HCT116 (cell line): ENCODE measurements around the gene MAL. TPM values are rescaled to one million over a fixed set of nuclear protein-coding genes. Genes with fewer than 3 reads are reported as not detected.

ENCODE experiments used
- ATAC-seq: fragments of 200-7000 bp; cut with Tn5 transposase; 2 replicates; pipeline ENCODE4 v1.9.1; 2020; ENCODE audit warnings: mild to moderate bottlenecking, moderate library complexity
- BruUV-seq: library from RNA; stranded (reverse); fragments of 400-500 nt; replicated peaks from 2 replicates; lab custom pipeline; 2021; lab: Mats Ljungman, UMichigan
- CTCF ChIA-PET: fragments of 300-600 bp; sonication (Branson Sonifier 250); formaldehyde crosslinking; loops from one replicate; lab custom pipeline; 2021; ENCODE audit warnings: antibody characterized with exemption; lab: Charles Lee
- POLR2A ChIA-PET: fragments of 300-600, 350-600 bp; sonication (Branson Sonifier 250); formaldehyde crosslinking; loops from one replicate; lab custom pipeline; 2021; ENCODE audit warnings: antibody characterized with exemption; lab: Charles Lee
- RAD21 ChIA-PET, 2 experiments: fragments of 300-600 bp; sonication (Branson Sonifier 250); formaldehyde crosslinking; loops; one replicate each; lab custom pipeline; 2023; ENCODE audit warnings: low total read pairs in 2 of 2; ENCODE audit not compliant: uncharacterized antibody in 2 of 2, unreplicated experiment in 2 of 2, low non-redundant PET in 1 of 2; lab: Charles Lee
- DNase-seq: peaks from one replicate; pipeline ENCODE4 v3.0.0-alpha.2; 2010; ENCODE audit warnings: low read depth, low spot score
- H2AFZ ChIP-seq: fragments of 200-600 bp; shearing (Covaris generic), sonication (generic); 2 replicates; pipeline ENCODE4 v1.6.1; 2017; ENCODE audit warnings: low read depth, mixed run types, mixed read lengths, antibody characterized with exemption, low read length; ENCODE audit not compliant: poor library complexity, severe bottlenecking
- H3K27ac ChIP-seq: 2 replicates; pipeline ENCODE4 v1.5.1; 2012; ENCODE audit warnings: low read depth, low read length
- H3K27me3 ChIP-seq: fragments of 200-600 bp; sonication (generic); 2 replicates; pipeline ENCODE4 v1.6.1; 2016; ENCODE audit warnings: mixed run types, low read length, mixed read lengths; ENCODE audit not compliant: insufficient read depth
- H3K36me3 ChIP-seq, 2 experiments: fragments of 200-500 bp in 1 of 2; fragments of 200-600 bp in 1 of 2; sonication (Bioruptor generic) in 1 of 2; sonication (generic) in 1 of 2; 2 replicates each; pipeline versions ENCODE4 v1.5.1 to v1.6.1; 2014 to 2016; ENCODE audit warnings: low read length in 2 of 2, inconsistent platforms in 1 of 2, mixed read lengths in 1 of 2, mixed run types in 1 of 2; ENCODE audit not compliant: insufficient read depth in 2 of 2, control insufficient read depth in 1 of 2
- H3K4me1 ChIP-seq, 2 experiments: fragments of 200-600 bp in 1 of 2; sonication (generic) in 1 of 2; 2 replicates each; pipeline versions ENCODE4 v1.5.1 to v1.6.1; 2012 to 2017; ENCODE audit warnings: low read length in 2 of 2, inconsistent platforms in 1 of 2, mild to moderate bottlenecking in 1 of 2, mixed read lengths in 1 of 2, mixed run types in 1 of 2, moderate library complexity in 1 of 2; ENCODE audit not compliant: insufficient read depth in 2 of 2, control insufficient read depth in 1 of 2
- H3K4me2 ChIP-seq: fragments of 200-600 bp; sonication (generic); 2 replicates; pipeline ENCODE4 v1.6.1; 2017; ENCODE audit warnings: mixed run types, low read length, mixed read lengths
- H3K4me3 ChIP-seq, 2 experiments: fragments of 200-600 bp in 1 of 2; sonication (generic) in 1 of 2; replicated peaks in 1 of 2; 2 replicates each; pipeline ENCODE4 v1.5.1; 2011 to 2016; ENCODE audit warnings: low read length in 2 of 2, control low read depth in 1 of 2, low read depth in 1 of 2, mild to moderate bottlenecking in 1 of 2, mixed read lengths in 1 of 2, mixed run types in 1 of 2
- H3K79me2 ChIP-seq: fragments of 200-600 bp; sonication (generic); 2 replicates; pipeline ENCODE4 v1.6.1; 2017; ENCODE audit warnings: mild to moderate bottlenecking, mixed run types, low read length, moderate library complexity, mixed read lengths; ENCODE audit not compliant: insufficient read depth
- H3K9ac ChIP-seq: fragments of 200-600 bp; sonication (generic); 2 replicates; pipeline ENCODE4 v1.6.1; 2016; ENCODE audit warnings: low read length, mixed read lengths
- H3K9me2 ChIP-seq: fragments of 200-600 bp; sonication (generic), shearing (Covaris generic); 2 replicates; pipeline ENCODE4 v1.6.1; 2017; ENCODE audit warnings: mixed run types, mild to moderate bottlenecking, moderate library complexity; ENCODE audit not compliant: insufficient read depth
- H3K9me3 ChIP-seq, 2 experiments: fragments of 200-500 bp in 1 of 2; fragments of 200-600 bp in 1 of 2; sonication (Bioruptor generic) in 1 of 2; sonication (generic) in 1 of 2; 2 replicates each; pipeline ENCODE4 v1.6.1; 2014 to 2017; ENCODE audit warnings: low read length in 2 of 2, mixed read lengths in 2 of 2, inconsistent platforms in 1 of 2, low read depth in 1 of 2, mild to moderate bottlenecking in 1 of 2, mixed run types in 1 of 2, moderate library complexity in 1 of 2; ENCODE audit not compliant: control insufficient read depth in 1 of 2, insufficient read depth in 1 of 2
- H4K20me1 ChIP-seq: fragments of 200-600 bp; sonication (generic), shearing (Covaris generic); 2 replicates; pipeline ENCODE4 v1.6.1; 2017; ENCODE audit warnings: mixed run types, mild to moderate bottlenecking, moderate library complexity; ENCODE audit not compliant: insufficient read depth
- EGR1 ChIP-seq: IDR thresholded peaks from 2 replicates; pipeline ENCODE4 v1.6.1; 2012; ENCODE audit warnings: low read depth
- EZH2phosphoT487 ChIP-seq: fragments of 200-600 bp; IDR thresholded peaks from 2 replicates; pipeline ENCODE4 v1.6.1; 2018; ENCODE audit warnings: antibody characterized with exemption, borderline replicate concordance
- FOSL1 ChIP-seq: IDR thresholded peaks from 2 replicates; pipeline ENCODE4 v1.6.1; 2012; ENCODE audit warnings: low read depth
- JUND ChIP-seq: IDR thresholded peaks from 2 replicates; pipeline ENCODE4 v1.6.1; 2012
- POLR2A ChIP-seq: IDR thresholded peaks from 2 replicates; pipeline ENCODE4 v1.7.0; 2011; ENCODE audit warnings: borderline replicate concordance; ENCODE audit not compliant: insufficient read depth, insufficient read length; ENCODE audit errors: extremely low read depth
- POLR2AphosphoS5 ChIP-seq: IDR thresholded peaks from 2 replicates; pipeline ENCODE4 v1.6.1; 2011; ENCODE audit warnings: mild to moderate bottlenecking, low read depth, low read length, moderate library complexity
- RAD21 ChIP-seq: IDR thresholded peaks from 2 replicates; pipeline ENCODE4 v1.6.1; 2012; ENCODE audit warnings: low read depth, mild to moderate bottlenecking
- SIN3A ChIP-seq: IDR thresholded peaks from 2 replicates; pipeline ENCODE4 v1.6.1; 2012; ENCODE audit warnings: low read depth
- SRF ChIP-seq: IDR thresholded peaks from 2 replicates; pipeline ENCODE4 v1.6.1; 2012; ENCODE audit warnings: low read depth
- ZNF274 ChIP-seq: fragments of 200-500 bp; sonication (Bioruptor generic); IDR thresholded peaks from 2 replicates; pipeline ENCODE4 v1.6.1; 2014; ENCODE audit warnings: mild to moderate bottlenecking, low read depth, low read length, inconsistent platforms
- intact Hi-C: fragments of 100-400 bp; cut with micrococcal nuclease; formaldehyde crosslinking; loops from 2 replicates; pipeline ENCODE4 v1.10.0; 2022
- total RNA-seq: library from RNA; stranded (reverse); gene quantifications from one replicate; pipeline ENCODE4 v1.2.1, GENCODE V29; 2021; ENCODE audit not compliant: unreplicated experiment
- TF ChIP-seq, protein P1 (sequence below): IDR thresholded peaks from 2 replicates; pipeline ENCODE4 v1.6.1; 2011; ENCODE audit warnings: mild to moderate bottlenecking, low read length, moderate library complexity; ENCODE audit not compliant: insufficient replicate concordance; ENCODE audit errors: extremely low read depth
- TF ChIP-seq, protein P2 (sequence below): IDR thresholded peaks from 2 replicates; pipeline ENCODE4 v1.6.1; 2012

MAL gene
- total RNA-seq, 1 experiment from 2014 or later: not detected

DNA sequence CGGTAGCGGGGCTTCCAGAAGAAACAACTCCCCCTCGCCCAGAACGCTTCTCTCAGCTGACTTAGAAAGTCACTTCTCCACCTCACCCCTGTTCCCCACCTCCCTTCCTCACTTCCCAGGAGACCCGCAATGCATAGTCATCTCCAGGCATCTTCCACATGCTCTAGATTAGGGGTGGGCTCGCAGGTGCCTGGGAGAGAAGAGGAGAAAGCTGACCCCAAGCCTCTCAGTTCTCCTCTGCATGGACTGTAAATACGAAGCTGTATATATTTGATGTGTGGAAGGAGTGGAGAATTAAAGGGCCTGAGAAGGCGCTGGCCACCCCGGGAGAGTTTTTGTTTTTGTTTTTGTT is 1.8 kb downstream of the MAL start (continued):
- TF ChIP-seq, protein P1, sequence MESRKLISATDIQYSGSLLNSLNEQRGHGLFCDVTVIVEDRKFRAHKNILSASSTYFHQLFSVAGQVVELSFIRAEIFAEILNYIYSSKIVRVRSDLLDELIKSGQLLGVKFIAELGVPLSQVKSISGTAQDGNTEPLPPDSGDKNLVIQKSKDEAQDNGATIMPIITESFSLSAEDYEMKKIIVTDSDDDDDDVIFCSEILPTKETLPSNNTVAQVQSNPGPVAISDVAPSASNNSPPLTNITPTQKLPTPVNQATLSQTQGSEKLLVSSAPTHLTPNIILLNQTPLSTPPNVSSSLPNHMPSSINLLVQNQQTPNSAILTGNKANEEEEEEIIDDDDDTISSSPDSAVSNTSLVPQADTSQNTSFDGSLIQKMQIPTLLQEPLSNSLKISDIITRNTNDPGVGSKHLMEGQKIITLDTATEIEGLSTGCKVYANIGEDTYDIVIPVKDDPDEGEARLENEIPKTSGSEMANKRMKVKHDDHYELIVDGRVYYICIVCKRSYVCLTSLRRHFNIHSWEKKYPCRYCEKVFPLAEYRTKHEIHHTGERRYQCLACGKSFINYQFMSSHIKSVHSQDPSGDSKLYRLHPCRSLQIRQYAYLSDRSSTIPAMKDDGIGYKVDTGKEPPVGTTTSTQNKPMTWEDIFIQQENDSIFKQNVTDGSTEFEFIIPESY: no peak
- TF ChIP-seq EGR1: no peak
- no peak for TF ChIP-seq POLR2AphosphoS5
- no peak for TF ChIP-seq FOSL1
- TF ChIP-seq EZH2phosphoT487: no peak
- TF ChIP-seq, protein P2, sequence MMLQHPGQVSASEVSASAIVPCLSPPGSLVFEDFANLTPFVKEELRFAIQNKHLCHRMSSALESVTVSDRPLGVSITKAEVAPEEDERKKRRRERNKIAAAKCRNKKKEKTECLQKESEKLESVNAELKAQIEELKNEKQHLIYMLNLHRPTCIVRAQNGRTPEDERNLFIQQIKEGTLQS: no peak

GRCh38 chr2:95029898-95030341 is 4.4 kb downstream of the MAL start:
- no peak overlapping the region for H3K4me3 ChIP-seq

More at GRCh38 chr2:95029898-95030341, 4.4 kb downstream of the MAL start:
- Histone ChIP-seq H3K4me1 (peaks cover 7 to 27% of the 10 kb centered on the region in 2 experiments), H3K27me3 (no peaks in the 10 kb centered on the region), H4K20me1 (no peaks in the 10 kb centered on the region), H3K36me3 (no peaks in the 10 kb centered on the region), H3K4me2 (peak overlapping the region; percentile 28), H3K79me2 (no peaks in the 10 kb centered on the region), H3K9me3 (no peaks in the 10 kb centered on the region), H3K27ac (no peak overlapping the region), H3K9me2 (no peaks in the 10 kb centered on the region), H2AFZ (no peak overlapping the region), H3K9ac (no peak overlapping the region)
- DNase-seq (no peak), ATAC-seq (peak; percentile 43; the same call in 1 of the 2 replicates)
- intact Hi-C loops: no loop called here
- ChIA-PET POLR2A (no interaction called here), RAD21 (no interaction called here), CTCF (interaction anchor here (1.6 kb wide), 1 partner anchor 11 kb away, joined by 3 read pairs; no protein-coding TSS in a partner anchor)
- no peak for TF ChIP-seq SIN3A
- TF ChIP-seq RAD21: no peak
- no peak for TF ChIP-seq POLR2A
- no peak for TF ChIP-seq ZNF274
- no peak for TF ChIP-seq SRF
- no peak for TF ChIP-seq JUND
- BruUV-seq: no TSS peak
